Mesendoderm (in vitro differentiated cells): ENCODE measurements around the gene ARRDC4.
"Not testable (repeated sequence)": the region's sequence is repeated elsewhere in the genome, so short reads cannot be mapped to it uniquely, and the experiment has no call there.

Experiments used
- DNase-seq: peaks from one replicate; pipeline ENCODE4 v3.0.0; 2013
- H2AK5ac ChIP-seq: 2 replicates; pipeline ENCODE4 v1.6.1; 2013; ENCODE audit warnings: low read length, inconsistent platforms
- H2BK120ac ChIP-seq: 2 replicates; pipeline ENCODE4 v1.6.1; 2013; ENCODE audit warnings: low read depth, mild to moderate bottlenecking, low read length, moderate library complexity, mixed read lengths
- H2BK15ac ChIP-seq: replicated peaks from 2 replicates; pipeline ENCODE4 v1.6.1; 2013; ENCODE audit warnings: low read depth, mild to moderate bottlenecking, moderate library complexity
- H2BK5ac ChIP-seq: 2 replicates; pipeline ENCODE4 v1.6.1; 2013; ENCODE audit warnings: low read length, inconsistent platforms
- H3K18ac ChIP-seq: 2 replicates; pipeline ENCODE4 v1.6.1; 2013; ENCODE audit warnings: mild to moderate bottlenecking, low read length, mixed read lengths
- H3K23ac ChIP-seq: one replicate; pipeline ENCODE4 v1.6.1; 2013; ENCODE audit warnings: low read length
- H3K27ac ChIP-seq: 2 replicates; pipeline ENCODE4 v1.5.1; 2013; ENCODE audit warnings: low read depth, mild to moderate bottlenecking, inconsistent platforms, low read length, moderate library complexity
- H3K27me3 ChIP-seq: 2 replicates; pipeline ENCODE4 v1.6.1; 2013; ENCODE audit warnings: low read length, control low read depth, mild to moderate bottlenecking, inconsistent platforms; ENCODE audit not compliant: insufficient read depth, poor library complexity
- H3K36me3 ChIP-seq: 2 replicates; pipeline ENCODE4 v1.6.1; 2013; ENCODE audit warnings: low read length, inconsistent platforms; ENCODE audit not compliant: control insufficient read depth, insufficient read depth
- H3K4ac ChIP-seq: one replicate; pipeline ENCODE4 v1.6.1; 2013; ENCODE audit warnings: low read depth, mild to moderate bottlenecking, low read length, moderate library complexity
- H3K4me1 ChIP-seq: 2 replicates; pipeline ENCODE4 v1.6.1; 2013; ENCODE audit warnings: low read depth, low read length, inconsistent platforms; ENCODE audit not compliant: control insufficient read depth
- H3K4me2 ChIP-seq: 2 replicates; pipeline ENCODE4 v1.6.1; 2013; ENCODE audit warnings: low read length
- H3K4me3 ChIP-seq: 2 replicates; pipeline ENCODE4 v1.5.1; 2013; ENCODE audit warnings: mild to moderate bottlenecking, low read length
- H3K56ac ChIP-seq: one replicate; pipeline ENCODE4 v1.6.1; 2013; ENCODE audit warnings: low read length
- H3K79me1 ChIP-seq: 2 replicates; pipeline ENCODE4 v1.6.1; 2013; ENCODE audit warnings: low read length, inconsistent platforms
- H3K79me2 ChIP-seq: 2 replicates; pipeline ENCODE4 v1.6.1; 2013; ENCODE audit warnings: mild to moderate bottlenecking, low read length; ENCODE audit not compliant: control insufficient read depth, insufficient read depth
- H3K9ac ChIP-seq: 2 replicates; pipeline ENCODE4 v1.6.1; 2013; ENCODE audit warnings: low read length, inconsistent platforms
- H4K5ac ChIP-seq: one replicate; pipeline ENCODE4 v1.6.1; 2013; ENCODE audit warnings: low read length
- H4K8ac ChIP-seq: one replicate; pipeline ENCODE4 v1.6.1; 2013; ENCODE audit warnings: low read depth, mild to moderate bottlenecking, control low read depth, low read length, moderate library complexity
- WGBS: extraction: QIAGEN DNeasy Blood & Tissue Kit; methylation state at CpG from one replicate; pipeline ENCODE4 v1.1.7; 2013; ENCODE audit warnings: low lambda C conversion rate, missing lambda C conversion rate; ENCODE audit not compliant: insufficient coverage; ENCODE audit errors: extremely low coverage; 5-methylcytosine and 5-hydroxymethylcytosine counted together

The ARRDC4 gene

DNA sequence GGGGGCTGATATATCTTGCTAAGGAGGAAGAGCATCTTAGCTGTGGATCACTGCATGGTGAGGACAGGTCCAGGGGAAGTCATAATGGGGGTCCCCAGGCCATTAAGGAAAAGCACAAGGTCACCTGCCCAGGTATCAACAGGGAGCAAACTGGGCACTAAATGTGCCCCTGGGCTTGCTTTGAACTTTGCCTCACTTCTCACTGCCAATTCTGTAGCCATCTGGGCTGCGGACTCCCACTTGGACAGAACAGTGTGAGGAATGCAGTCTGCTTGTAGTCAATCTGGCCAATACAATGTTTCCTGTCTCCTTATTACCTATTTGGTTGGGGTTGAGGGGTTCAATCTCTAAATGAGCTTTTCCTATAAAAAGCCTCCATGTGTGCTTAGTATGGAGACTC is 21.3 kb downstream of the ARRDC4 start:
- no peak overlapping the region for H3K4ac ChIP-seq
- H3K4me2 ChIP-seq: no peak overlapping the region
- H3K79me2 ChIP-seq: no peaks in the 10 kb centered on the region
- no peak overlapping the region for H2AK5ac ChIP-seq
- no peaks in the 10 kb centered on the region for H3K4me1 ChIP-seq
- H3K9ac ChIP-seq: no peak overlapping the region
- H4K5ac ChIP-seq: no peak overlapping the region
- no peak overlapping the region for H2BK15ac ChIP-seq
- no peak overlapping the region for H3K4me3 ChIP-seq
- H3K56ac ChIP-seq: no peak overlapping the region
- H3K36me3 ChIP-seq: no peaks in the 10 kb centered on the region
- H2BK5ac ChIP-seq: no peak overlapping the region
- H3K79me1 ChIP-seq: no peaks in the 10 kb centered on the region
- H4K8ac ChIP-seq: no peak overlapping the region
- no peak overlapping the region for H2BK120ac ChIP-seq
- DNase-seq: no peak
- no peak overlapping the region for H3K27ac ChIP-seq
- H3K23ac ChIP-seq: no peak overlapping the region
- no peak overlapping the region for H3K18ac ChIP-seq
- no CpG with 5 or more reads among the region's 1 CpG for WGBS
- H3K27me3 ChIP-seq: no peaks in the 10 kb centered on the region

DNA sequence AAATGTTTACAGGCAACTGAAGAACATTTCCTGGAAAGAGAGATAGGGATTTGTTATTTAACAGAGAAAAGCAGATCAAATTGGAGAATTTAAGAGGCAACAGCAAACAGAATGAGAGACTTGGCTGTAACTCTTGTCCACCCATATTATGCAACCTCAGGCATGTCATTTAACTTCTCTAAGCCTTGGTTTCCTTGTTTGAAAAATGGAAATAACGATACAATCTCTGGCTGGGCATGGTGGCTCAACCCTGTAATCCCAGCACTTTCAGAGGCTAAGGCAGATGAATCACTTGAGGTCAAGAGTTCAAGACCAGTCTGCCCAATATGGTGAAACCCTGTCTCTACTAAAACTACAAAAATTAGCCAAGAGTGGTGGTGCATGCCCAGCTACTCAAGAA is 23.7 kb downstream of the ARRDC4 start:
- no peaks in the 10 kb centered on the region for H3K79me2 ChIP-seq
- H2BK5ac ChIP-seq: no peak overlapping the region
- no peaks in the 10 kb centered on the region for H3K4me1 ChIP-seq
- no peak overlapping the region for H3K9ac ChIP-seq
- H3K27ac ChIP-seq: no peak overlapping the region
- no peak overlapping the region for H3K4me3 ChIP-seq
- DNase-seq: no peak
- WGBS: no CpG with 5 or more reads among the region's 1 CpG
- no peak overlapping the region for H3K4ac ChIP-seq
- no peak overlapping the region for H2BK120ac ChIP-seq
- no peak overlapping the region for H3K56ac ChIP-seq
- no peak overlapping the region for H2BK15ac ChIP-seq
- no peaks in the 10 kb centered on the region for H3K36me3 ChIP-seq
- no peaks in the 10 kb centered on the region for H3K27me3 ChIP-seq
- H4K5ac ChIP-seq: no peak overlapping the region
- H3K4me2 ChIP-seq: no peak overlapping the region
- no peak overlapping the region for H3K18ac ChIP-seq
- H2AK5ac ChIP-seq: no peak overlapping the region
- no peaks in the 10 kb centered on the region for H3K79me1 ChIP-seq
- no peak overlapping the region for H4K8ac ChIP-seq
- no peak overlapping the region for H3K23ac ChIP-seq

DNA sequence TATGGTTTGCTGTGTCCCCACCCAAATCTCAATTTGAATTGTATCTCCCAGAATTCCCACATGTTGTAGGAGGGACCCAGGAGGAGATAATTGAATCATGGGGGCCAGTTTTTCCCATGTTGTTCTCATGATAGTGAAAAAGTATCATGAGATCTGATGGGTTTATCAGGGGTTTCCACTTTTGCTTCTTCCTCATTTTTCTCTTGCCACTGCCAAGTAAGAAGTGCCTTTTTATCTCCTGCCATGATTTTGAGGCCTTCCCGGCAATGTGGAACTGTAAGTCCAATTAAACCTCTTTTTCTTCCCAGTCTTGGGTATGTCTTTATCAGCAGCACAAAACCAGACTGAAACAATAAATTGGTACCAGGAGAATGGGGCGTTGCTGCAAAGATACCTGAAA is 25.5 kb downstream of the ARRDC4 start:
- H3K4ac ChIP-seq, H2AK5ac ChIP-seq: not testable (repeated sequence)
- WGBS: no CpG with 5 or more reads among the region's 2 CpGs

DNA sequence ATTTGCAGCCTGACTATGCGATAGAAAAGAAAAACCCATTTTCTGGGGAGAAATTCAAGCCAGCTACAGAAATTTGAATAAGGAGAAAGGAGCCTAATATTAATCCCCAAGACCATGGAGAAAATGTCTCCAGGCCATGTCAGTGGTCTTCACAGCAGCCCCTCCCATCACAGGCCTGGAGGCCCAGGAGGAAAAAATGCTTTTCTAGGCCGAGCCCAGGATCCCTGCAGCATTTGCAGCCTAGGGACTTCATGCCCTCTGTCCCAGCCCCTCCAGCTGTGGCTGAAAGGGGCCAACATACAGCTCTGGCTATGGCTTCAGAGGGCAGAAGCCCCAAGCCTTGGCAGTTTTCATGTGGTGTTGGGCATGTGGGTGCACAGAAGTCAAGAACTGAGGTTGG is 26.3 kb downstream of the ARRDC4 start:
- Histone ChIP-seq H3K9ac (no peak overlapping the region), H4K5ac (no peak overlapping the region)

More for the DNA sequence above, 25.5 kb downstream of the ARRDC4 start:
- H2BK5ac ChIP-seq, H3K27me3 ChIP-seq, H2BK15ac ChIP-seq, H3K27ac ChIP-seq, H3K36me3 ChIP-seq, H3K9ac ChIP-seq, H2BK120ac ChIP-seq, H3K4me2 ChIP-seq, H4K5ac ChIP-seq, H3K79me1 ChIP-seq, H3K79me2 ChIP-seq, H3K4me3 ChIP-seq, H3K23ac ChIP-seq, DNase-seq, H3K4me1 ChIP-seq, H4K8ac ChIP-seq, H3K18ac ChIP-seq, H3K56ac ChIP-seq: not testable (repeated sequence)

DNA sequence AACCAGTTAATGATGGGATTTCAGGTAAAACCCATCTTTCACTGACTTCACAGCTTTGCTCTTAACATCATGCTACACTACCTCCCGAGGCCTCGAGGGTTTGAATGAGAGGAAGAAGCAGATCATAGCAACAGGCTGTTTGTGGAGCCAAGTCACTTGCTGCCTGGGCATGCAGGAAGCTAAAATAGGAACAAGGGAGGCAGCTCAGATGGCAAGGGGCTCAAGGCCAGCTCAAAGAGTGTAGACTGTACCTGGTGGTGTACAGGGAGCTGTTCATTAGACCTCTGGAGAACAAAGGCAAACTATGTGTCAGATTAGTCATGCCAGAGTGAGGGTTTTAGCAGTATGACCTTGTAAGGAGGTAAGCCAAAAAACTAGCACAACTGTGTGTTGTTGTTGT is 28.8 kb downstream of the ARRDC4 start:
- Histone ChIP-seq H3K79me2 (no peaks in the 10 kb centered on the region), H3K27me3 (no peaks in the 10 kb centered on the region), H3K4me2 (no peak overlapping the region), H4K8ac (no peak overlapping the region), H3K27ac (no peak overlapping the region), H3K79me1 (no peaks in the 10 kb centered on the region), H3K4me3 (no peak overlapping the region), H3K4me1 (no peaks in the 10 kb centered on the region), H3K4ac (no peak overlapping the region), H3K23ac (no peak overlapping the region), H4K5ac (no peak overlapping the region), H2BK15ac (no peak overlapping the region), H2BK5ac (no peak overlapping the region), H3K56ac (no peak overlapping the region), H3K9ac (no peak overlapping the region), H3K36me3 (no peaks in the 10 kb centered on the region), H3K18ac (no peak overlapping the region), H2AK5ac (no peak overlapping the region), H2BK120ac (no peak overlapping the region)
- no peak for DNase-seq
- WGBS: no CpG with 5 or more reads among the region's 2 CpGs

More for the DNA sequence above, 26.3 kb downstream of the ARRDC4 start:
- Histone ChIP-seq H3K79me1 (no peaks in the 10 kb centered on the region), H2BK15ac (no peak overlapping the region), H2BK5ac (no peak overlapping the region), H2AK5ac (no peak overlapping the region), H3K36me3 (no peaks in the 10 kb centered on the region), H3K18ac (no peak overlapping the region), H3K27me3 (no peaks in the 10 kb centered on the region), H3K23ac (no peak overlapping the region), H3K4me3 (no peak overlapping the region), H3K4ac (no peak overlapping the region), H3K56ac (no peak overlapping the region), H3K4me1 (no peaks in the 10 kb centered on the region), H3K27ac (no peak overlapping the region), H3K79me2 (no peaks in the 10 kb centered on the region), H2BK120ac (no peak overlapping the region), H4K8ac (no peak overlapping the region), H3K4me2 (no peak overlapping the region)
- WGBS: no CpG with 5 or more reads among the region's 2 CpGs
- DNase-seq: no peak

DNA sequence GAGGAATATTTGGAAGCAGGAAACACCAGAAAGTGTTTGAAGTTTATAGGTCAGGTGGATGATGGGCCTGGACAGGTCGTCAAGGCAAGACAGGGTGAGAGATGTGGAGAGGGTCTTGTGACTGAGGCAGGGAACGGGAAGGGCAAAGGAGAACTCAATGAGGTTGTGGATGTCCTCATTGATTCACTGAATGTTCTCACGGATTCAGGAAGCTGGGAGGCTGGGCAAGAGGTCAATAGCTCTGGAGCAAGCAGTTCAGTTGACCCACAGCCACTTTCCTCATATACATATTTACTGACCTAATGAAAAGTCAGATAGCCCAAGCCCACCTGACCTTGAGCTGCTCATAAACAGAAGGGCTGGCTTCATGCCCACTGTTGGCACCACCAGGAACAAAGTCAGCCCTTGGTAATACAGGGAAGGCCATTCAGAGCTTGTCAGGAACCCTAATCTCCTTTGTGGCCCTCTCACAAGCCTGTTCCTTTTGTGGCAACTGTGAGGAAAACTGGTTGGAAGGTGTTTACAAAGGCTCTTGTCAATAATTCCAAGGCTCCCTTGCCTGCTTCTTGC is 31.6 kb downstream of the ARRDC4 start:
- H3K4me2 ChIP-seq: no peak overlapping the region

More for the DNA sequence above, 31.6 kb downstream of the ARRDC4 start:
- H3K36me3 ChIP-seq: no peaks in the 10 kb centered on the region
- no peak overlapping the region for H2BK5ac ChIP-seq
- H3K4me1 ChIP-seq: no peaks in the 10 kb centered on the region
- H2BK15ac ChIP-seq: no peak overlapping the region
- no peak overlapping the region for H3K23ac ChIP-seq
- no peaks in the 10 kb centered on the region for H3K79me2 ChIP-seq
- H3K56ac ChIP-seq: no peak overlapping the region
- no peak for DNase-seq
- H3K27ac ChIP-seq: no peak overlapping the region
- H3K4me3 ChIP-seq: no peak overlapping the region
- no peak overlapping the region for H3K18ac ChIP-seq
- no peak overlapping the region for H3K9ac ChIP-seq
- H3K27me3 ChIP-seq: peaks cover 2% of the 10 kb centered on the region
- H3K79me1 ChIP-seq: no peaks in the 10 kb centered on the region
- no peak overlapping the region for H4K5ac ChIP-seq
- H2AK5ac ChIP-seq: no peak overlapping the region
- H2BK120ac ChIP-seq: no peak overlapping the region
- H3K4ac ChIP-seq: no peak overlapping the region
- no CpG with 5 or more reads among the region's 3 CpGs for WGBS
- H4K8ac ChIP-seq: no peak overlapping the region
